ENCODE measurements around the gene NCOA3.

The NCOA3 gene

GRCh38 chr20:47508278-47508677, 6.6 kb downstream of the NCOA3 start:
- no peak for DNase-seq (ENCODE audit: low spot score)
- TF ChIP-seq CTCF (conservative IDR thresholded peaks at IDR 0.05; ENCODE audit: low read depth), result no peak
- ChIA-PET POLR2A (ENCODE audit: low non-redundant PET) (interaction anchor here (0.5 kb wide), 1 partner anchor 29 kb away, joined by 4 read pairs; no protein-coding TSS in a partner anchor), CTCF (interaction anchor here (0.6 to 1.5 kb wide), 2 partner anchors 64 to 124 kb away, joined by 3 to 4 read pairs; no protein-coding TSS in a partner anchor)
- H3K27ac ChIP-seq, result no peak overlapping the region

- no peak for TF ChIP-seq CTCF (conservative IDR thresholded peaks at IDR 0.05; ENCODE audit: low read depth)
- H3K27ac ChIP-seq, result no peak overlapping the region
- POLR2A ChIA-PET (ENCODE audit: low non-redundant PET), result no interaction called here
- CTCF ChIA-PET, result interaction anchor here (0.6 to 1.5 kb wide), 3 partner anchors 63 to 238 kb away, joined by 3 to 4 read pairs (median 3); no protein-coding TSS in a partner anchor
- no peak for DNase-seq (ENCODE audit: low spot score)
Observed at GRCh38 chr20:47509104-47509661, 7.5 kb downstream of the NCOA3 start.

- no peak for TF ChIP-seq CTCF (conservative IDR thresholded peaks at IDR 0.05; ENCODE audit: low read depth)
- ChIA-PET CTCF (interaction anchor here (0.7 kb wide), 1 partner anchor 238 kb away, joined by 3 read pairs; no protein-coding TSS in a partner anchor), POLR2A (ENCODE audit: low non-redundant PET) (no interaction called here)
- H3K27ac ChIP-seq, result no peak overlapping the region
- no peak for DNase-seq (ENCODE audit: low spot score)
Observed at GRCh38 chr20:47509685-47510084, 8.0 kb downstream of the NCOA3 start.

GRCh38 chr20:47515843-47516242, 14.2 kb downstream of the NCOA3 start:
- POLR2A ChIA-PET (ENCODE audit: low non-redundant PET), result interaction anchor here (1.0 kb wide), 1 partner anchor 11 kb away, joined by 4 read pairs; no protein-coding TSS in a partner anchor
- no peak for TF ChIP-seq CTCF (conservative IDR thresholded peaks at IDR 0.05; ENCODE audit: low read depth)
- H3K27ac ChIP-seq, result no peak overlapping the region

GRCh38 chr20:47521059-47521808, 19.5 kb downstream of the NCOA3 start:
- no peak for TF ChIP-seq CTCF (conservative IDR thresholded peaks at IDR 0.05; ENCODE audit: low read depth)
- ChIA-PET CTCF (interaction anchor here (0.6 kb wide), 1 partner anchor 85 kb away, joined by 3 read pairs; no protein-coding TSS in a partner anchor), POLR2A (ENCODE audit: low non-redundant PET) (interaction anchor here (0.7 kb wide), 1 partner anchor 17 kb away, joined by 5 read pairs; no protein-coding TSS in a partner anchor)
- H3K27ac ChIP-seq, result no peak overlapping the region
- no peak for DNase-seq (ENCODE audit: low spot score)

More at GRCh38 chr20:47515843-47516242, 14.2 kb downstream of the NCOA3 start:
- CTCF ChIA-PET, result interaction anchor here (0.6 to 2.0 kb wide), 5 partner anchors 10 to 284 kb away, joined by 3 to 5 read pairs (median 4); no protein-coding TSS in a partner anchor
- no peak for DNase-seq (ENCODE audit: low spot score)

- DNase-seq (ENCODE audit: low spot score), result no peak
- TF ChIP-seq CTCF (conservative IDR thresholded peaks at IDR 0.05; ENCODE audit: low read depth), result no peak
- POLR2A ChIA-PET (ENCODE audit: low non-redundant PET), result interaction anchor here (0.6 kb wide), 1 partner anchor 105 kb away, joined by 6 read pairs; no protein-coding TSS in a partner anchor
- no peak overlapping the region for H3K27ac ChIP-seq
- CTCF ChIA-PET, result interaction anchor here (0.7 to 0.9 kb wide), 2 partner anchors 9 to 21 kb away, joined by 3 to 7 read pairs; no protein-coding TSS in a partner anchor
Observed at GRCh38 chr20:47524015-47524784, 22.5 kb downstream of the NCOA3 start.
